ENCODE results near the gene ZNF536. TPM values are rescaled to one million over a fixed set of nuclear protein-coding genes. Genes with fewer than 3 reads are reported as not detected.

Gene ZNF536
- total and polyA plus RNA-seq, 7 experiments from 2014 or later, result not detected

DNA sequence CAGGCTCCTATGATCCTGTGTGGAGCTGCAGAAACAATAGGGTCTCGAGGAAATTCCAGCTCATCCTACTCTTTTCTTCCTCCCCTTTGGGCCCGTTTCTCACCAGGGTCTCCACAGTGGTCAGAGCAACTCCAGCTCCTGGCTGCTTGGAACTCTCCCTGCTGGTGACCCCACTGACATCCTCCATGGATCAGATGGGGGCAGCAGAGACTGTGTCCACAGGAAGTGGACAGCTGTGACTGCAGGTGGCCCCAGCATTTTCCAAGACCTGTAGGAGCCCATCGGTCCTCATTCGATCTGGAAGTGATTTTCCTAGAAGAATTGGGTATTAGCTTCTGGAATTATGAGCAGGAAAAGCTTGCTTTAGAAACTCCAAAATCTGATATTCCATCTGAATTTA is 208.5 kb downstream of the ZNF536 start:
- DNase-seq (no peak), ATAC-seq (no peak)

DNA sequence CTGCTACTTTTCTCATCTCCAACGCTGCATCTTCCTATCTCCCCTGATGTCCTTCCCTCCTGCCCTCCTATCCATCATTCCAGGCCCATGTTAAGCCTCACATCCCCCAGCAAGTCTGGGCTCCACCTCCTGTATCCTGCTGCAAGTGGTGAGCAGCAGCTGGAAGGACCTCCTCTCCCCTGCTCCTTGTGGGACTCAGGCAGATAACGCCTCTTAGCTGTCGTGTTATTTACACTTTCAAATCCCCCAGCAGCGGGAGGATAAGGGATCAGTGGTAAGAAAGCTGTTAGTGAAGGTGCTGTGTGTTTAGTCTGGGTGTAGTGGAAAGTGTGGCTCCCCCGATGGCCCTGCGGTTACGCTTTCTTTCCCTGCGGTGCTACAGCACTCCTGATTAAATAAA is 211.9 kb downstream of the ZNF536 start:
- ATAC-seq (no peak), DNase-seq (no peak)
- H3K9me3 ChIP-seq (ENCODE audit: control insufficient read depth in 2 of 3, low read length in 3 of 3), result no peaks in the 10 kb centered on the region
- CTCF ChIA-PET, result no interaction called here
- no peaks in the 10 kb centered on the region for H3K4me1 ChIP-seq (ENCODE audit: control insufficient read depth in 2 of 2, insufficient read depth in 2 of 2, low read length in 2 of 2)
- no peak overlapping the region for H3K4me3 ChIP-seq (ENCODE audit: low read length)
- H3K4me3 Mint-ChIP-seq, result no peak overlapping the region
- H3K36me3 ChIP-seq (ENCODE audit: control insufficient read depth in 2 of 3, insufficient read depth in 3 of 3, low read length in 3 of 3), result no peaks in the 10 kb centered on the region
- H3K27me3 Mint-ChIP-seq, result peaks cover 0 to 25% (median 9%) of the 10 kb centered on the region in 5 donors
- no peak overlapping the region for H3K27ac Mint-ChIP-seq
- H3K36me3 Mint-ChIP-seq, result no peaks in the 10 kb centered on the region
- peaks cover 0 to 1% (median 0%) of the 10 kb centered on the region in 7 donors for H3K4me1 Mint-ChIP-seq
- POLR2A ChIA-PET, result no interaction called here
- peaks cover 0 to 5% (median 0%) of the 10 kb centered on the region in 11 donors for H3K9me3 Mint-ChIP-seq
- H3K27me3 ChIP-seq (ENCODE audit: control insufficient read depth in 2 of 2, insufficient read depth in 2 of 2, low read length in 2 of 2), result no peaks in the 10 kb centered on the region
- intact Hi-C loops (cut with micrococcal nuclease), result no loop called here
- H3K27ac ChIP-seq (ENCODE audit: low read depth, low read length), result no peak overlapping the region

More for the DNA sequence above, 208.5 kb downstream of the ZNF536 start:
- Mint-ChIP-seq H3K27me3 (peaks cover 0 to 22% (median 11%) of the 10 kb centered on the region in 5 donors), H3K36me3 (no peaks in the 10 kb centered on the region), H3K9me3 (peaks cover 0 to 4% (median 0%) of the 10 kb centered on the region in 11 donors), H3K4me1 (peaks cover 0 to 1% (median 0%) of the 10 kb centered on the region in 7 donors), H3K4me3 (no peak overlapping the region), H3K27ac (no peak overlapping the region)
- Histone ChIP-seq H3K27ac (ENCODE audit: low read depth, low read length) (no peak overlapping the region), H3K36me3 (ENCODE audit: control insufficient read depth in 2 of 3, insufficient read depth in 3 of 3, low read length in 3 of 3) (no peaks in the 10 kb centered on the region), H3K4me3 (ENCODE audit: low read length) (no peak overlapping the region), H3K4me1 (ENCODE audit: control insufficient read depth in 2 of 2, insufficient read depth in 2 of 2, low read length in 2 of 2) (no peaks in the 10 kb centered on the region), H3K9me3 (ENCODE audit: control insufficient read depth in 2 of 3, low read length in 3 of 3) (no peaks in the 10 kb centered on the region), H3K27me3 (ENCODE audit: control insufficient read depth in 2 of 2, insufficient read depth in 2 of 2, low read length in 2 of 2) (no peaks in the 10 kb centered on the region)
- POLR2A ChIA-PET, result no interaction called here
- CTCF ChIA-PET, result no interaction called here
- intact Hi-C loops (cut with micrococcal nuclease), result no loop called here

DNA sequence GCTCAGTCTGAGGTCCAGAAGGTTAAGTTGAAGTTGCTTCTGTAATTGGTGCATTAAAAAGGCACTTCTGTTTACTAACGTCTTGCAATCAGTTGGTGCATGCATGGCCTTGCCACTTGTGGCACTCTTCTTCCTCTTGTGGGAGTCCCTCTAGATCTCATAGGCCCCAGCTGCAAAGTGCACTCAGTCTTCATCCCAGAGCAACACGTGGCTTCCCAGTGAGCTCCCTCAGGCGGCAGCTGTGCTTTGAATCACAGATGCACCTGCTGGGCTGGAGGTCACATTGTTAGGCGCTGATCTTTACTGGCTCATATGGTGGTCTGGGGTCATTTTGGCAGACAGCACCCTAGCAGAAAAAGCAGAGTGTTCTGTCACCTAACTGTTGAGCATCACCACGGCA is 215.7 kb downstream of the ZNF536 start:
- DNase-seq (no peak), ATAC-seq (no peak)
- peaks cover 0 to 8% (median 2%) of the 10 kb centered on the region in 11 donors for H3K9me3 Mint-ChIP-seq
- no peak overlapping the region for H3K27ac Mint-ChIP-seq
- CTCF ChIA-PET, result no interaction called here
- no peak overlapping the region for H3K4me3 Mint-ChIP-seq
- intact Hi-C loops (cut with micrococcal nuclease), result no loop called here
- Histone ChIP-seq H3K27me3 (ENCODE audit: control insufficient read depth in 2 of 2, insufficient read depth in 2 of 2, low read length in 2 of 2) (no peaks in the 10 kb centered on the region), H3K9me3 (ENCODE audit: control insufficient read depth in 2 of 3, low read length in 3 of 3) (no peaks in the 10 kb centered on the region), H3K27ac (ENCODE audit: low read depth, low read length) (no peak overlapping the region), H3K4me1 (ENCODE audit: control insufficient read depth in 2 of 2, insufficient read depth in 2 of 2, low read length in 2 of 2) (no peaks in the 10 kb centered on the region), H3K36me3 (ENCODE audit: control insufficient read depth in 2 of 3, insufficient read depth in 3 of 3, low read length in 3 of 3) (no peaks in the 10 kb centered on the region), H3K4me3 (ENCODE audit: low read length) (no peak overlapping the region)
- POLR2A ChIA-PET, result no interaction called here
- no peaks in the 10 kb centered on the region for H3K36me3 Mint-ChIP-seq
- peaks cover 0 to 1% (median 0%) of the 10 kb centered on the region in 7 donors for H3K4me1 Mint-ChIP-seq
- peaks cover 0 to 13% (median 6%) of the 10 kb centered on the region in 5 donors for H3K27me3 Mint-ChIP-seq

DNA sequence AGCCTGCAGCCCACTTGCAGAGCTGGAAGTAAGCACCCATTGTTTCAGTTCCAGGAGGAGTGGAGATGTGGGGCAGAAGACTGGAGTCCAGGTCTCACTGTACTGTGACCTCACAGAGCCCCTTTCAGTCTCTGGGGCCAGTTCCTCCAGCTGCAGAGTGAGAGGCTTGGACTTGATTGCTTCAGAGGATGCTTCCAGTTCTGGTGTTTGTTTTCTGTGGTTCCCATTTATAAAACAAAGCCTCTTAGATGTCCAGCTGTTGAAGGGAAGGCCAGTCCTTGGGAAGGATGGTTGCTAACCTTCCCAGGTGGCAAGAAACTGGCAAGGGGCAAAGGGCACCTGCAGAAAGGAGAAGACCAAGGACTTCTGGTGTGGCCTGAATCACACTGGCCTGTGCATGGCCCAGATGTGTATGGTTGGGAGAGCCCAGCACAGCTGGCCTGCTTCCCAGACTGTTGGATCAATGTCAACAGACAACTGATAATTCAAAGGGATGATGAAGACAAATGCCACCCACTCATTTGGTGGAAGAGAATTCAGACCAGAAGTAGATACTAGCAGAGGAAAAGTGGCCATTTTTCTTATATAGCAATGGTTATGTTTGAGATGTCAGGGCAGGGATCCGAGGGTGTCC is 218.5 kb downstream of the ZNF536 start:
- ATAC-seq (no peak), DNase-seq (no peak)
- peaks cover 0 to 6% (median 2%) of the 10 kb centered on the region in 11 donors for H3K9me3 Mint-ChIP-seq
- H3K9me3 ChIP-seq (ENCODE audit: control insufficient read depth in 2 of 3, low read length in 3 of 3), result no peaks in the 10 kb centered on the region
- POLR2A ChIA-PET, result no interaction called here
- no peaks in the 10 kb centered on the region for H3K36me3 ChIP-seq (ENCODE audit: control insufficient read depth in 2 of 3, insufficient read depth in 3 of 3, low read length in 3 of 3)
- no peak overlapping the region for H3K4me3 ChIP-seq (ENCODE audit: low read length)
- H3K27me3 Mint-ChIP-seq, result peaks cover 0 to 11% (median 3%) of the 10 kb centered on the region in 5 donors
- no peak overlapping the region for H3K27ac ChIP-seq (ENCODE audit: low read depth, low read length)
- no peaks in the 10 kb centered on the region for H3K4me1 ChIP-seq (ENCODE audit: control insufficient read depth in 2 of 2, insufficient read depth in 2 of 2, low read length in 2 of 2)
- intact Hi-C loops (cut with micrococcal nuclease), result no loop called here
- no peaks in the 10 kb centered on the region for H3K27me3 ChIP-seq (ENCODE audit: control insufficient read depth in 2 of 2, insufficient read depth in 2 of 2, low read length in 2 of 2)
- no peaks in the 10 kb centered on the region for H3K36me3 Mint-ChIP-seq
- CTCF ChIA-PET, result no interaction called here
- H3K27ac Mint-ChIP-seq, result no peak overlapping the region
- H3K4me1 Mint-ChIP-seq, result no peaks in the 10 kb centered on the region
- H3K4me3 Mint-ChIP-seq, result no peak overlapping the region

DNA sequence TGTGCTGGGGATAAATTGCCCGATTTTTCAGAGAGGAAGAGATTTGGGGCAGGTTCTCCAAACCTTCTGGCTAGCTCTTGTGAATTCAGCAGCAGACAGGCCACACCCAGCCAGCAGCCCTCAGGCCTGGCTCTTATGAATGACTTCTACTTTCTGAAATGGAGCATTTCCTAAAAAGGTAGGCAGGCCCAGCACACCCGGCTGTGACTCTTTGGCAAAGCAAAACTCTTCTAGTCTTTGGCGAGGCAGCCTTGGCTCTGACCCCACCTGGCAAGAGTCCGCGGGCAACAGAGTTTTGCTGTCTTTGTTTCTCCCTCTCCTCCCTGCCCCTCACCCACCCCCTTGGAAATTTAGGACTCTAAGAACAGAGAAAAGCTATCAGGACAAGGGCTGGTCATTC is 221.2 kb downstream of the ZNF536 start:
- no peaks in the 10 kb centered on the region for H3K9me3 ChIP-seq (ENCODE audit: control insufficient read depth in 2 of 3, low read length in 3 of 3)
- Mint-ChIP-seq H3K9me3 (peaks cover 0 to 6% (median 1%) of the 10 kb centered on the region in 11 donors), H3K27ac (no peak overlapping the region), H3K4me1 (no peaks in the 10 kb centered on the region), H3K4me3 (no peak overlapping the region), H3K36me3 (no peaks in the 10 kb centered on the region), H3K27me3 (peaks cover 0 to 13% (median 8%) of the 10 kb centered on the region in 5 donors)
- no peaks in the 10 kb centered on the region for H3K36me3 ChIP-seq (ENCODE audit: control insufficient read depth in 2 of 3, insufficient read depth in 3 of 3, low read length in 3 of 3)
- POLR2A ChIA-PET, result no interaction called here
- no peaks in the 10 kb centered on the region for H3K4me1 ChIP-seq (ENCODE audit: control insufficient read depth in 2 of 2, insufficient read depth in 2 of 2, low read length in 2 of 2)
- no peaks in the 10 kb centered on the region for H3K27me3 ChIP-seq (ENCODE audit: control insufficient read depth in 2 of 2, insufficient read depth in 2 of 2, low read length in 2 of 2)
- ATAC-seq, result no peak
- CTCF ChIA-PET, result no interaction called here
- no peak for DNase-seq
- intact Hi-C loops (cut with micrococcal nuclease), result no loop called here
- H3K4me3 ChIP-seq (ENCODE audit: low read length), result no peak overlapping the region
- no peak overlapping the region for H3K27ac ChIP-seq (ENCODE audit: low read depth, low read length)

DNA sequence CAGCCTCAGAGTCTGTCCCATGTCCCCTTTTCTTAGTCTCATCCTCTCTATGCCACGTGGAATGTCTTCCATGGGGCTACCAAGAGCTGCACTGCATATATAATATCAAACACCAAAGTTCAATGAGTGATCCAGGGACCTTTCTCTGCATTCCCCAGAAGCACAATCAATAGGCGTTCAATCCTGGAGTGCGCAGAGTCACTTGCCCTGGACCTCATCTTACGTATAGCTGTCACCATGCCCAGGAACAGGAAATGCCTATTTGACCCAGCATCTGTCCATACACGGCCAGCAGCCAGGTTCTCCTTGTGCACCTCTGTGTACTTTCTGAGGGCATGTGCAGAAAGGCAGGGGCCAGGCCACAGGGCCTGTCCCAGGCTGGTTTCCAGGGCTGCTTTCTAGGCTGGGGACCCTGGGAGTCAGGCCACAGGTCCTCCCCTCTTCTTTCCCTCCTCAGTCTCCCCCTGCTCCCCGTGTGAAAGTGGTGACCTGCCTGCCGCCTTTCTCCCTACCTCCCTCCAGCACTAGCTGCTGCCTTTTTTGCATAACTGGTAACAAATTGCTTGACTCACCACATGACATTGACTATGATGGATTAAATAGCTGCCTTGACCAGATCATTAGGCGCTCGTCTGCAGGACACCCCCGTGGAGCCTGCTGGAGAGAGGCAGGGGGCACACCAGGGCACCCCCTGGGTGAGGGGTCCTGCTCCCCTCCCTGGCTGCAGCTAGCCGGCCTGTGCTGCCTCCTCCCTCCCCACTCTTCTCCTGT is 222.0 kb downstream of the ZNF536 start:
- POLR2A ChIA-PET, result no interaction called here
- no peak overlapping the region for H3K4me3 Mint-ChIP-seq
- no peaks in the 10 kb centered on the region for H3K36me3 ChIP-seq (ENCODE audit: control insufficient read depth in 2 of 3, insufficient read depth in 3 of 3, low read length in 3 of 3)
- H3K4me1 Mint-ChIP-seq, result no peaks in the 10 kb centered on the region
- H3K4me3 ChIP-seq (ENCODE audit: low read length), result no peak overlapping the region
- H3K27ac ChIP-seq (ENCODE audit: low read depth, low read length), result no peak overlapping the region
- DNase-seq (no peak), ATAC-seq (no peak)
- no peaks in the 10 kb centered on the region for H3K27me3 ChIP-seq (ENCODE audit: control insufficient read depth in 2 of 2, insufficient read depth in 2 of 2, low read length in 2 of 2)
- CTCF ChIA-PET, result no interaction called here
- peaks cover 0 to 6% (median 1%) of the 10 kb centered on the region in 11 donors for H3K9me3 Mint-ChIP-seq
- H3K27me3 Mint-ChIP-seq, result peaks cover 0 to 15% (median 8%) of the 10 kb centered on the region in 5 donors
- no peaks in the 10 kb centered on the region for H3K9me3 ChIP-seq (ENCODE audit: control insufficient read depth in 2 of 3, low read length in 3 of 3)
- no peaks in the 10 kb centered on the region for H3K4me1 ChIP-seq (ENCODE audit: control insufficient read depth in 2 of 2, insufficient read depth in 2 of 2, low read length in 2 of 2)
- no peak overlapping the region for H3K27ac Mint-ChIP-seq
- no peaks in the 10 kb centered on the region for H3K36me3 Mint-ChIP-seq
- intact Hi-C loops (cut with micrococcal nuclease), result no loop called here

DNA sequence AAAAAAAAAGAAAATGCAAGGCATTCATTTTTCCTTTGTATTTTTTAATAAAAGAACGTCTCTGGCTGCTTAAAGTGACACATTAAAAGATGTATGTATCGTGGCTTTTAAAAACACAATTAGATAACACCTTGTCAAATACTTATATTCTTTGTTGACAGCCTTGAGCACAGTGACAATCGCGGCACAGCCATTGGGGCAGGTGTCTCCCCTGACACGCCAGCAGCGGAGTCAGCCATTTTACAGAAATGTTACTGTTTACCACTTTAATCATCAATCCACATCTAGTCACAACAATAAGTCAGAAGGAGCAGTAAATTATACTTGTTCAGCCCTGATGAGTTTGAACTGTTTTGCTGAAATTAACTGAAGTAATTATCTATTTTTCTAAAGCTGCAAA is 224.1 kb downstream of the ZNF536 start:
- CTCF ChIA-PET, result no interaction called here
- H3K4me3 Mint-ChIP-seq, result no peak overlapping the region

More for the DNA sequence above, 224.1 kb downstream of the ZNF536 start:
- Histone ChIP-seq H3K4me3 (ENCODE audit: low read length) (no peak overlapping the region), H3K27ac (ENCODE audit: low read depth, low read length) (no peak overlapping the region), H3K9me3 (ENCODE audit: control insufficient read depth in 2 of 3, low read length in 3 of 3) (no peaks in the 10 kb centered on the region), H3K27me3 (ENCODE audit: control insufficient read depth in 2 of 2, insufficient read depth in 2 of 2, low read length in 2 of 2) (no peaks in the 10 kb centered on the region), H3K4me1 (ENCODE audit: control insufficient read depth in 2 of 2, insufficient read depth in 2 of 2, low read length in 2 of 2) (no peaks in the 10 kb centered on the region), H3K36me3 (ENCODE audit: control insufficient read depth in 2 of 3, insufficient read depth in 3 of 3, low read length in 3 of 3) (no peaks in the 10 kb centered on the region)
- no peaks in the 10 kb centered on the region for H3K36me3 Mint-ChIP-seq
- POLR2A ChIA-PET, result no interaction called here
- ATAC-seq, result no peak
- H3K27me3 Mint-ChIP-seq, result peaks cover 0 to 23% (median 15%) of the 10 kb centered on the region in 5 donors
- no peaks in the 10 kb centered on the region for H3K4me1 Mint-ChIP-seq
- intact Hi-C loops (cut with micrococcal nuclease), result no loop called here
- H3K9me3 Mint-ChIP-seq, result peaks cover 0 to 3% (median 0%) of the 10 kb centered on the region in 11 donors
- H3K27ac Mint-ChIP-seq, result no peak overlapping the region
- no peak for DNase-seq
